Measurements from ENCODE around the gene PACRG. TPM values are rescaled to one million over a fixed set of nuclear protein-coding genes. Genes with fewer than 3 reads are reported as not detected.
A peak's percentile ranks its signal among the peaks of the same experiment; 100 is the strongest.

PACRG gene
- total RNA-seq, 1 donor from 2014 or later, result 1.1 TPM

DNA sequence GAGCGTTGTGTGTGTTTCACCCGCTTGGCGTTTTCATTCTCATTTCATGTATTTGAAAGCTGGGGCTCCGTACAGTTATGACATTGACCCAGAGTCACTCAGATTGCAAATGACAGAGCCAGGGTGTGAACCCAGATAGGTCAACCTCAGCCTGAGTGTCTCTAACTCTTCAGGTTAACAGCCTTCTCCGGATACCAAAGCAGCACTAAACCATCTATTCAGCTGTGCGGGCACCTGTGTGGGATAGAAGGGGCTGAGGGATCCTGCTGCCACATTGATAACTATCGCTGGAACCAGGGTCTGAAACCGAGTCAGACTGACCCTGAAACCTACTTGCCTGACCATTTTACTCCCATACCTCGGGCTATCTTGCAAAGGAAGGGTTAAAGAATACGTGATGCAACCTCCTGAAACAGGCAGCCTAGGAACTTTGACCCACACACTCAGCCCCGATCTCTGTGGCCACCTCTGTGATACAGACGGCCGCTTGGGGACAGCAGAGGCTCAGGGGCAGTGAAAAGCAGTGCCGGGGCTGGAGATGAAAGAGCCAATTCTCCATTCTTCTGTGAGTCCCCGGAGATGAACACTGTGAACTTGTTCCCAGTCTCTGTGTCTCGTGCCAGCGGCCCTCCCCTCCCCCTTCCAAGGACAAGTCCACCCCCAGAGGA is 453.2 kb downstream of the PACRG start:
- TF ChIP-seq, protein P1, sequence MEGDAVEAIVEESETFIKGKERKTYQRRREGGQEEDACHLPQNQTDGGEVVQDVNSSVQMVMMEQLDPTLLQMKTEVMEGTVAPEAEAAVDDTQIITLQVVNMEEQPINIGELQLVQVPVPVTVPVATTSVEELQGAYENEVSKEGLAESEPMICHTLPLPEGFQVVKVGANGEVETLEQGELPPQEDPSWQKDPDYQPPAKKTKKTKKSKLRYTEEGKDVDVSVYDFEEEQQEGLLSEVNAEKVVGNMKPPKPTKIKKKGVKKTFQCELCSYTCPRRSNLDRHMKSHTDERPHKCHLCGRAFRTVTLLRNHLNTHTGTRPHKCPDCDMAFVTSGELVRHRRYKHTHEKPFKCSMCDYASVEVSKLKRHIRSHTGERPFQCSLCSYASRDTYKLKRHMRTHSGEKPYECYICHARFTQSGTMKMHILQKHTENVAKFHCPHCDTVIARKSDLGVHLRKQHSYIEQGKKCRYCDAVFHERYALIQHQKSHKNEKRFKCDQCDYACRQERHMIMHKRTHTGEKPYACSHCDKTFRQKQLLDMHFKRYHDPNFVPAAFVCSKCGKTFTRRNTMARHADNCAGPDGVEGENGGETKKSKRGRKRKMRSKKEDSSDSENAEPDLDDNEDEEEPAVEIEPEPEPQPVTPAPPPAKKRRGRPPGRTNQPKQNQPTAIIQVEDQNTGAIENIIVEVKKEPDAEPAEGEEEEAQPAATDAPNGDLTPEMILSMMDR (IDR thresholded peaks at IDR 0.05), result peak; percentile 82
- Mint-ChIP-seq H3K36me3 (ENCODE audit: low read depth) (no peaks in the 10 kb centered on the region), H3K27me3 (ENCODE audit: low read depth) (no peaks in the 10 kb centered on the region), H3K4me1 (ENCODE audit: low read depth) (peaks cover 10% of the 10 kb centered on the region), H3K4me3 (ENCODE audit: unreplicated experiment) (peak overlapping the region; percentile 44), H3K27ac (ENCODE audit: unreplicated experiment) (peak overlapping the region; percentile 80), H3K9me3 (ENCODE audit: low read depth) (no peaks in the 10 kb centered on the region)
- DNase-seq (ENCODE audit: low spot score), result no peak

DNA sequence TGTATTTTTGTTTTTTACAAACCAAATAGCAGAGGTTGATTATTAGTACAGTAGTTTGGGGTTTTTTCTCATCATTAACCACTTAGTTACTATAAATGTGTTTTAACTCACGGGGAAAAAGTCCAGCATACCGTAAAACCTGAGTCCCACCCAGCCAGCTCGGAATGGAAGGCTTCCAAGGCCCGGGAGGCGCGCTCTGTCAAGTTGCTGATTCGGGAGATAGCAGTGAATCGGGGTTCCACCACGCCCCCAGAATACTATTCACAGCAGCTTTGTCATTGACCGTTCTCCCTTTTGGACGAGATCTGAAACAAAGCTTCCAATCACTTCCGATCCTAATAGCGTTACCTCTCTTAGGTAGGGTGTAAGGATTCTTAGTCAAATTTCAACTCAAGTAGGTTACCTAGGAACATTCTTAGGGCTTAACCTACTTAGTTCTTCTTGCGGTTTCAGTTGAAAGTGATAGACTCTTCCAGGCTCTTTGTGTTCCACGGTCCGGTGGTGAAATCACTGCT is 453.9 kb downstream of the PACRG start:
- H3K4me3 Mint-ChIP-seq (ENCODE audit: unreplicated experiment), result no peak overlapping the region
- no peak overlapping the region for H3K27ac Mint-ChIP-seq (ENCODE audit: unreplicated experiment)
- no peak for DNase-seq (ENCODE audit: low spot score)
- peaks cover 10% of the 10 kb centered on the region for H3K4me1 Mint-ChIP-seq (ENCODE audit: low read depth)
- TF ChIP-seq, protein P1 (IDR thresholded peaks at IDR 0.05), result no peak
- no peaks in the 10 kb centered on the region for H3K9me3 Mint-ChIP-seq (ENCODE audit: low read depth)
- H3K36me3 Mint-ChIP-seq (ENCODE audit: low read depth), result no peaks in the 10 kb centered on the region
- no peaks in the 10 kb centered on the region for H3K27me3 Mint-ChIP-seq (ENCODE audit: low read depth)

DNA sequence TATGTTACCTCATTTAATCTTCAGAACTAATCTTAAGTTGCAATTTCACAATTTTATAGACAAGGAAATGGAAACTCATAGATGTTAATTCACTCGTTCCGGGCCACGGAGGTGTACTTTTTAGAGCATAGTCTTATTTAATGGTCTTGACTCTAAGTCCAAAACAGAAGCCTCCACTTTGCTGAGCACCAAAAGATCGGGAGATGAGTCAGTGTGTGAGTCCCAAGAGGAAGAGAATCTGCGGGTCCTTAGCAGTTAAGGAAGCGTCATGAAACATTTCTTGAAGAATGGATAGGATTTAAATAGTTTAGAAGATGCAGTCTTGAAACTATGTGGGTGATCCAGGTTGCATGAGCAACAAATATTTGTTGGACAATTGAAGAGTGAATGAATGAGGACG is 454.9 kb downstream of the PACRG start:
- Mint-ChIP-seq H3K9me3 (ENCODE audit: low read depth) (no peaks in the 10 kb centered on the region), H3K36me3 (ENCODE audit: low read depth) (no peaks in the 10 kb centered on the region), H3K27me3 (ENCODE audit: low read depth) (no peaks in the 10 kb centered on the region), H3K27ac (ENCODE audit: unreplicated experiment) (no peak overlapping the region), H3K4me1 (ENCODE audit: low read depth) (peaks cover 10% of the 10 kb centered on the region), H3K4me3 (ENCODE audit: unreplicated experiment) (no peak overlapping the region)
- DNase-seq (ENCODE audit: low spot score), result no peak
- TF ChIP-seq, protein P1 (IDR thresholded peaks at IDR 0.05), result no peak

DNA sequence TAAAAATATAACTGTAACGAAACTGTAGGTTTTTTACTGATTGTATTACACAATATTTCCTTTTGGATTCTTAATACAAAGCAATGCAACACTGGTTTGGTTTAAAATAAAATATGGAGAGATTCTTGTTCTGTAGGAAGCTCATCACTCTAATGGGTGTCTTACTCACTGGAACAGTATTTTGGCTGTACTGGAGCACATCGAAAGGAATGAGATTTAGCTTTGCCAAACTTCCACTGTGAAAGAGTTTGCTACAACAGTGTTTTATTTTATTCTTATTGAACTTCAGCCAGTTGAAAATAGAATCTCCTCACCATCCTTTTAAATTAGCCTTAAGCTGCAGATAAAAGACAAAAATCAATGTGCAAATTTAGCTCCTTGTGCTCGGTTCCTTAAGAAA is 456.0 kb downstream of the PACRG start:
- Mint-ChIP-seq H3K36me3 (ENCODE audit: low read depth) (no peaks in the 10 kb centered on the region), H3K27me3 (ENCODE audit: low read depth) (no peaks in the 10 kb centered on the region), H3K4me3 (ENCODE audit: unreplicated experiment) (no peak overlapping the region), H3K27ac (ENCODE audit: unreplicated experiment) (no peak overlapping the region), H3K4me1 (ENCODE audit: low read depth) (peaks cover 10% of the 10 kb centered on the region), H3K9me3 (ENCODE audit: low read depth) (no peaks in the 10 kb centered on the region)
- no peak for DNase-seq (ENCODE audit: low spot score)
- TF ChIP-seq, protein P1 (IDR thresholded peaks at IDR 0.05), result no peak

DNA sequence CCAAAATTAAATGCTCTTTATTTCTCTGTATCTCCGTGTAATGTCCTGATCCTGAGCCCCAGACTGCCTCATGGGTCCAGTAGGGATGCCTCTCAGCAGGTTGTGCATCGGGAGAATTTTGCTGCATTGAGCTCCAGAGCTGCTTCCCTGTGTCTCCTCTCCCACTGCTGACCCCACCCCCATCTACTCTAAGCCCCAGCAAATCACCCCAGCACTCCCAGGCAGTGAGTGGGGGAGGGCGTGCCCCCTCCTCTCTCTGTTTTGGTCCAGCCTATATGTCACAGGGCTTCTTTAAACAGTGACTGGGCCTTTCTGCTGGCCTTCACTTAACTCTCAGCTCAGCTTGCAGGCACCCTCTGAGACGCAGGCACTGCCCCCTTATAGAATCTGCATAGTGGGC is 458.0 kb downstream of the PACRG start:
- Mint-ChIP-seq H3K27ac (ENCODE audit: unreplicated experiment) (no peak overlapping the region), H3K4me1 (ENCODE audit: low read depth) (peaks cover 10% of the 10 kb centered on the region), H3K4me3 (ENCODE audit: unreplicated experiment) (no peak overlapping the region), H3K27me3 (ENCODE audit: low read depth) (no peaks in the 10 kb centered on the region), H3K36me3 (ENCODE audit: low read depth) (no peaks in the 10 kb centered on the region), H3K9me3 (ENCODE audit: low read depth) (no peaks in the 10 kb centered on the region)
- no peak for DNase-seq (ENCODE audit: low spot score)
- TF ChIP-seq, protein P1 (IDR thresholded peaks at IDR 0.05), result no peak
